GM19023 (cell line): ENCODE data around the gene CCDC57.

Experiments
- ATAC-seq: cut with Tn5 transposase; IDR thresholded peaks from one replicate; pipeline ENCODE4 v1.9.1; 2021; ENCODE audit warnings: mild to moderate bottlenecking, moderate library complexity; ENCODE audit not compliant: unreplicated experiment

CCDC57 gene

GRCh38 chr17:82236142-82236971 lies 23.7 kb upstream of the CCDC57 start:
- ATAC-seq, result no peak

GRCh38 chr17:82235775-82236141 lies 23.1 kb upstream of the CCDC57 start:
- no peak for ATAC-seq

GRCh38 chr17:82235056-82235774 lies 22.6 kb upstream of the CCDC57 start:
- no peak for ATAC-seq

GRCh38 chr17:82234211-82235055 lies 21.8 kb upstream of the CCDC57 start:
- ATAC-seq, result no peak

- ATAC-seq, result no peak
Observed at GRCh38 chr17:82232876-82233785, 20.5 kb upstream of the CCDC57 start.

- no peak for ATAC-seq
Observed at GRCh38 chr17:82232322-82232820, 19.7 kb upstream of the CCDC57 start.

- no peak for ATAC-seq
Observed at GRCh38 chr17:82231562-82232321, 19.1 kb upstream of the CCDC57 start.

- ATAC-seq, result no peak
Observed at GRCh38 chr17:82231312-82231561, 18.6 kb upstream of the CCDC57 start.

- no peak for ATAC-seq
Observed at GRCh38 chr17:82230609-82231311, 18.1 kb upstream of the CCDC57 start.

- ATAC-seq, result no peak
Observed at GRCh38 chr17:82229698-82230608, 17.3 kb upstream of the CCDC57 start.

- peak; percentile 38 for ATAC-seq
Observed at GRCh38 chr17:82228842-82229697, 16.4 kb upstream of the CCDC57 start, which contains the start of gene SLC16A3. SLC16A3 (plus strand) TSS chr17:82229042; CDS start chr17:82236009, 6,967 bp downstream.

GRCh38 chr17:82228278-82228841 lies 15.7 kb upstream of the CCDC57 start:
- peak; percentile 14 for ATAC-seq

GRCh38 chr17:82227629-82228277 lies 15.1 kb upstream of the CCDC57 start:
- ATAC-seq, result no peak

GRCh38 chr17:82226809-82227628 lies 14.4 kb upstream of the CCDC57 start:
- no peak for ATAC-seq

GRCh38 chr17:82226146-82226808 lies 13.6 kb upstream of the CCDC57 start:
- ATAC-seq, result no peak
